ENCODE measurements around the gene CCDC88A.

DNA sequence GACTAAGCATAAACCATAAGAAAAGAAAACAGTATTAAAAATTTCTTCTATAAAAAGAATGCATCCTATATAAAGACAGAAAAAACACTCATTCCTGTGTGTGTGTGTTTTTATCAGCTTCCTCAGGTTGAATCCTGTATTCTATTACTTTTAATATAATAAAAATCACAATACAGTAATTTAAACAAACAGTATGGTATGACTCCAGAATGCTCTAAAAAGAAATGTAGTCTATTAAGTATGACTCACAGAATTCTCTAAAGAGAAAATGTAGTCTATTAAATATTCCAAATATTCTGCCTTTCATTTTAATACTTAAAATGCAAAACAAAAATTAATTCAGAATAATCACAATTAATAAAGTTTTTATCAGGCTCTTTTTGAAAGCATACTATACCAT, 19.8 kb downstream of the CCDC88A start:
- TF ChIP-seq, protein P1, sequence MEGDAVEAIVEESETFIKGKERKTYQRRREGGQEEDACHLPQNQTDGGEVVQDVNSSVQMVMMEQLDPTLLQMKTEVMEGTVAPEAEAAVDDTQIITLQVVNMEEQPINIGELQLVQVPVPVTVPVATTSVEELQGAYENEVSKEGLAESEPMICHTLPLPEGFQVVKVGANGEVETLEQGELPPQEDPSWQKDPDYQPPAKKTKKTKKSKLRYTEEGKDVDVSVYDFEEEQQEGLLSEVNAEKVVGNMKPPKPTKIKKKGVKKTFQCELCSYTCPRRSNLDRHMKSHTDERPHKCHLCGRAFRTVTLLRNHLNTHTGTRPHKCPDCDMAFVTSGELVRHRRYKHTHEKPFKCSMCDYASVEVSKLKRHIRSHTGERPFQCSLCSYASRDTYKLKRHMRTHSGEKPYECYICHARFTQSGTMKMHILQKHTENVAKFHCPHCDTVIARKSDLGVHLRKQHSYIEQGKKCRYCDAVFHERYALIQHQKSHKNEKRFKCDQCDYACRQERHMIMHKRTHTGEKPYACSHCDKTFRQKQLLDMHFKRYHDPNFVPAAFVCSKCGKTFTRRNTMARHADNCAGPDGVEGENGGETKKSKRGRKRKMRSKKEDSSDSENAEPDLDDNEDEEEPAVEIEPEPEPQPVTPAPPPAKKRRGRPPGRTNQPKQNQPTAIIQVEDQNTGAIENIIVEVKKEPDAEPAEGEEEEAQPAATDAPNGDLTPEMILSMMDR (IDR thresholded peaks at IDR 0.05; ENCODE audit: extremely low read depth in 1 of 2, insufficient read depth in 1 of 2, low read depth in 1 of 2, low read length in 2 of 2): no peak
- TF ChIP-seq POLR2A (IDR thresholded peaks at IDR 0.05; ENCODE audit: low read depth, low read length): no peak
- TF ChIP-seq MYC (IDR thresholded peaks at IDR 0.05; ENCODE audit: low read depth, low read length): no peak
- TF ChIP-seq EZH2 (IDR thresholded peaks at IDR 0.05; ENCODE audit: borderline replicate concordance, low read depth, low read length, severe bottlenecking): no peak
- TF ChIP-seq, protein P2, sequence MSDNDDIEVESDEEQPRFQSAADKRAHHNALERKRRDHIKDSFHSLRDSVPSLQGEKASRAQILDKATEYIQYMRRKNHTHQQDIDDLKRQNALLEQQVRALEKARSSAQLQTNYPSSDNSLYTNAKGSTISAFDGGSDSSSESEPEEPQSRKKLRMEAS (IDR thresholded peaks at IDR 0.05; ENCODE audit: insufficient read depth, insufficient read length): no peak

Measured in endothelial cell of umbilical vein (primary cell).